NB4 (cell line): Measurements from ENCODE around the gene LMO2.

Experiments
- MYC ChIP-seq: IDR thresholded peaks from 2 replicates; pipeline ENCODE4 v1.6.1; 2011; ENCODE audit warnings: low read depth, low read length
- POLR2A ChIP-seq: IDR thresholded peaks from 2 replicates; pipeline ENCODE4 v1.6.1; 2011; ENCODE audit warnings: mild to moderate bottlenecking; ENCODE audit not compliant: insufficient read length; ENCODE audit errors: extremely low read depth
- TF ChIP-seq, protein P1 (sequence below): IDR thresholded peaks from one replicate; pipeline ENCODE4 v1.5.1; 2012; ENCODE audit warnings: low read depth, low read length

GRCh38 chr11:33819278-33820035, 72.4 kb downstream of the LMO2 start:
- TF ChIP-seq, protein P1, sequence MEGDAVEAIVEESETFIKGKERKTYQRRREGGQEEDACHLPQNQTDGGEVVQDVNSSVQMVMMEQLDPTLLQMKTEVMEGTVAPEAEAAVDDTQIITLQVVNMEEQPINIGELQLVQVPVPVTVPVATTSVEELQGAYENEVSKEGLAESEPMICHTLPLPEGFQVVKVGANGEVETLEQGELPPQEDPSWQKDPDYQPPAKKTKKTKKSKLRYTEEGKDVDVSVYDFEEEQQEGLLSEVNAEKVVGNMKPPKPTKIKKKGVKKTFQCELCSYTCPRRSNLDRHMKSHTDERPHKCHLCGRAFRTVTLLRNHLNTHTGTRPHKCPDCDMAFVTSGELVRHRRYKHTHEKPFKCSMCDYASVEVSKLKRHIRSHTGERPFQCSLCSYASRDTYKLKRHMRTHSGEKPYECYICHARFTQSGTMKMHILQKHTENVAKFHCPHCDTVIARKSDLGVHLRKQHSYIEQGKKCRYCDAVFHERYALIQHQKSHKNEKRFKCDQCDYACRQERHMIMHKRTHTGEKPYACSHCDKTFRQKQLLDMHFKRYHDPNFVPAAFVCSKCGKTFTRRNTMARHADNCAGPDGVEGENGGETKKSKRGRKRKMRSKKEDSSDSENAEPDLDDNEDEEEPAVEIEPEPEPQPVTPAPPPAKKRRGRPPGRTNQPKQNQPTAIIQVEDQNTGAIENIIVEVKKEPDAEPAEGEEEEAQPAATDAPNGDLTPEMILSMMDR: no peak
- TF ChIP-seq POLR2A: no peak
- no peak for TF ChIP-seq MYC
